ENCODE measurements around the gene GLI3. TPM values are rescaled to one million over a fixed set of nuclear protein-coding genes. Genes with fewer than 3 reads are reported as not detected.

The GLI3 gene
- total and polyA plus RNA-seq, 11 donors = 0.50 to 14.4 (median 5.7) TPM

DNA sequence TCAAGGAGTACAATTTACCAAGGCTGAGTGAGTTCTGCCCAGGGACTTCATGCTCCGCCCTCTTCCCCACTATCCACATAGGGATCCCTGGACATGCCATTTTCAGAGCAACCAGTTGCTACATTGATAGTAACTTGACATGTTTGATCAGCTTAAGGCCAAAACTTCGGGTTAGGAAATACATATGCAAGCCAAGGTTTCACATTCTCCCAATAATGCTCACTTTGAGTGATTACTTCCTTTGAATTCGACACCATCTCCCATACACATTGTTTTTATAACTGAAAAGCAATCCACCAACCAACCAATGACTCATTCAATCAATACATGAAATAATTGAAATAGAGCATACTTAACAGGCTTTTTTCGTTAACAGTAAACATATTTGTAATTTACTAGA is 137.9 kb downstream of the GLI3 start:
- Histone ChIP-seq H3K27ac (no peak overlapping the region), H3K4me1 (peaks cover 0 to 33% (median 19%) of the 10 kb centered on the region in 12 donors), H3K4me3 (no peak overlapping the region), H3K9me3 (no peaks in the 10 kb centered on the region), H3K36me3 (no peaks in the 10 kb centered on the region), H3K27me3 (no peaks in the 10 kb centered on the region)
- no peak for ATAC-seq
- WGBS, 4 donors = 91 to 97% (median 94%) methylated on average over 4 of the region's 4 CpGs
- no peak for TF ChIP-seq POLR2A (IDR thresholded peaks at IDR 0.05)
- TF ChIP-seq, protein P1, sequence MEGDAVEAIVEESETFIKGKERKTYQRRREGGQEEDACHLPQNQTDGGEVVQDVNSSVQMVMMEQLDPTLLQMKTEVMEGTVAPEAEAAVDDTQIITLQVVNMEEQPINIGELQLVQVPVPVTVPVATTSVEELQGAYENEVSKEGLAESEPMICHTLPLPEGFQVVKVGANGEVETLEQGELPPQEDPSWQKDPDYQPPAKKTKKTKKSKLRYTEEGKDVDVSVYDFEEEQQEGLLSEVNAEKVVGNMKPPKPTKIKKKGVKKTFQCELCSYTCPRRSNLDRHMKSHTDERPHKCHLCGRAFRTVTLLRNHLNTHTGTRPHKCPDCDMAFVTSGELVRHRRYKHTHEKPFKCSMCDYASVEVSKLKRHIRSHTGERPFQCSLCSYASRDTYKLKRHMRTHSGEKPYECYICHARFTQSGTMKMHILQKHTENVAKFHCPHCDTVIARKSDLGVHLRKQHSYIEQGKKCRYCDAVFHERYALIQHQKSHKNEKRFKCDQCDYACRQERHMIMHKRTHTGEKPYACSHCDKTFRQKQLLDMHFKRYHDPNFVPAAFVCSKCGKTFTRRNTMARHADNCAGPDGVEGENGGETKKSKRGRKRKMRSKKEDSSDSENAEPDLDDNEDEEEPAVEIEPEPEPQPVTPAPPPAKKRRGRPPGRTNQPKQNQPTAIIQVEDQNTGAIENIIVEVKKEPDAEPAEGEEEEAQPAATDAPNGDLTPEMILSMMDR (IDR thresholded peaks at IDR 0.05) = no peak
- no peak for DNase-seq
- intact Hi-C loops (cut with DNase I) = loop anchor here in 1 of 10 donors (10.0 kb wide), 1 partner anchor 114 kb away; no protein-coding TSS in a partner anchor

DNA sequence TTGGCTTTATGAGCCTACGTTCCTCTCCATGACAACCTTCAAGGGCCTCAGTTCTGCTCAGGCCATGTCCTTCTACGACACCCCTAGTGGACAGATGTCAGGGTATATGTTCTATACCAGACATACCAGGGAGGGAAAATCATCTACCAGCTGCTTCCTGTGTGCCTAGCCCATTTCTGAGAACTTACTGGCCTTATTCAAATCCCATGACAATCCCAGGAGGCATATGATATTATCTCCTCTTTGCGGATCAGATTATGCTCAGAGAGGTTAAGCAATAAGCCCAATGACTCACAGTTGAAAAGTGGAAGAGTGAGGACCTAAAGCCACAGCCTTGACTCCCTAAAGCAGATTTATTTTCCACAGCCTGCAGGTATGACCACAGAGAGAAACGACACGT is 139.3 kb downstream of the GLI3 start:
- Histone ChIP-seq H3K4me3 (no peak overlapping the region), H3K9me3 (no peaks in the 10 kb centered on the region), H3K27ac (peak overlapping the region in 1 of 12 donors; percentile 76), H3K36me3 (no peaks in the 10 kb centered on the region), H3K27me3 (no peaks in the 10 kb centered on the region), H3K4me1 (peaks cover 0 to 26% (median 19%) of the 10 kb centered on the region in 12 donors)
- TF ChIP-seq, protein P1 (IDR thresholded peaks at IDR 0.05) = peak in 1 of 12 donors; percentile 5
- no peak for TF ChIP-seq POLR2A (IDR thresholded peaks at IDR 0.05)
- intact Hi-C loops (cut with DNase I) = loop anchor here in 1 of 10 donors (10.0 kb wide), 1 partner anchor 113 kb away; no protein-coding TSS in a partner anchor
- DNase-seq (no peak), ATAC-seq (peak in 2 of 4 donors; percentile 5 to 14)
- WGBS, 4 donors = 86 to 95% (median 88%) methylated on average over 5 of the region's 5 CpGs

DNA sequence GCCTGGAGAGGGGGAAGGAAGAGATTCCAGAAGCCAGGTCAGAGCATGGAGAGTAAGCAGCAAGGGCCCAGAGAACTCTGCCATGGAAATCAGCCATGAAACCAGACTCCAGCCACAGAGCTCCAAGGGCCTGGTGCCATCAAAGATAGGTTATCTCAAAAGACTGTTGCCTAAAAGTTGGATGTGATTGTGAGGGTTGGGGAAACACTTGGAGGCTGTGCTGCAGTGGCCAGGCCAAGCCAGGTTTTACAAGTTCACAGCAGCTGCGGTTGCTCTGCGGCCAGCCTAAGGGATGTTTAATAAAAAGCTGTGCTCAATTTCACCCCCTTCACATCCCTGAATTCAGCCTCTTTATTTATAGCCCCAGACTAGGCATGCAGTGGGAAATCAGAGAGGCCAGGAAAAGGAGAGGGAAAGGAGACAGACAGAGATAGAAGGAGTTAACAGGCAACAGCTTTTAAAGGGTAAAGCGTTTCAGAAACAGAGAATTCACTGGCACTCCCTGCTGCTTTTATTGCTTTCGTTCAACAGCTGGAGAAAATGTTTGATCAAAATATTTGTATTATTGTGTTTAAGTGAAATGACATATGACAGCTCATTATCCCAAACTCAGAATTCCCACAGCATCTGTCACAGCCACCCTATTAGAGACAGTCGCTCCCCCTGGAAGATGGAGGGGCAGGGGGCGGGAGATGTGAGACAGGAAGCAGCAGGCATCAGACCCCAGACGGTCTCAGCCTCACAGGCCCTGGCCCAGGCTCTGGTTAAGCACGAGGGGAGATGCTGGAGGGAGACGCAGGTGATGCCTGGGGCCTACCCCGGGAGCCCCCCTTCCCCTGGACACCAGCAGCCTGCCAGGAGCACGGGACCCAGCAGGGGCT is 140.1 kb downstream of the GLI3 start:
- peak overlapping the region in 8 of 12 donors; percentile 22 to 76 (median 40) for H3K27ac ChIP-seq
- no peak overlapping the region for H3K4me3 ChIP-seq
- 40 to 51% (median 43%) methylated on average over 11 of the region's 11 CpGs for WGBS, 4 donors

More for the DNA sequence above, 140.1 kb downstream of the GLI3 start:
- intact Hi-C loops (cut with DNase I) = loop anchor here in 1 of 10 donors (10.0 kb wide), 1 partner anchor 112 kb away; no protein-coding TSS in a partner anchor
- DNase-seq (peak; percentile 51 to 82 (median 67)), ATAC-seq (peak; percentile 89 to 94 (median 92))
- TF ChIP-seq, protein P1 (IDR thresholded peaks at IDR 0.05) = no peak
- no peak for TF ChIP-seq POLR2A (IDR thresholded peaks at IDR 0.05)
- Histone ChIP-seq H3K9me3 (no peaks in the 10 kb centered on the region), H3K27me3 (no peaks in the 10 kb centered on the region), H3K4me1 (peaks cover 0 to 26% (median 19%) of the 10 kb centered on the region in 12 donors), H3K36me3 (no peaks in the 10 kb centered on the region)

All from heart left ventricle (tissue), 16 donors.